Progenitor cell of endocrine pancreas (in vitro differentiated cells): ENCODE results near the gene IER3. TPM values are rescaled to one million over a fixed set of nuclear protein-coding genes. Genes with fewer than 3 reads are reported as not detected.

Source experiments
- DNase-seq: peaks from one replicate; pipeline ENCODE4 v3.0.0; 2021; ENCODE audit warnings: low spot score; ENCODE audit not compliant: unreplicated experiment
- H3K27ac Mint-ChIP-seq: 2 replicates; pipeline ENCODE4 v1.8.0; 2021; ENCODE audit warnings: mild to moderate bottlenecking, moderate library complexity, mixed read lengths
- H3K27me3 Mint-ChIP-seq: 2 replicates; pipeline ENCODE4 v1.8.0; 2021; ENCODE audit warnings: mixed read lengths
- H3K36me3 Mint-ChIP-seq: 2 replicates; pipeline ENCODE4 v1.8.0; 2022; ENCODE audit warnings: mixed read lengths; ENCODE audit not compliant: insufficient read depth
- H3K4me1 Mint-ChIP-seq: 2 replicates; pipeline ENCODE4 v1.8.0; 2021; ENCODE audit warnings: low read depth, mixed read lengths
- H3K4me3 Mint-ChIP-seq: 2 replicates; pipeline ENCODE4 v1.8.0; 2021; ENCODE audit warnings: low read depth, mild to moderate bottlenecking, moderate library complexity, mixed read lengths
- H3K9me3 Mint-ChIP-seq: 2 replicates; pipeline ENCODE4 v1.8.0; 2021; ENCODE audit warnings: low read depth, mixed read lengths
- CTCF ChIP-seq: fragments of 200-600 bp; sonication (generic); IDR thresholded peaks from one replicate; pipeline ENCODE4 v1.5.0; 2021; ENCODE audit warnings: antibody characterized with exemption, mild to moderate bottlenecking; ENCODE audit not compliant: unreplicated experiment
- total RNA-seq: library from RNA; stranded (reverse); gene quantifications from 2 replicates; pipeline ENCODE4 v1.2.1, GENCODE V29; 2021

The IER3 gene
- total RNA-seq, 1 donor from 2014 or later, result 23.2 TPM

DNA sequence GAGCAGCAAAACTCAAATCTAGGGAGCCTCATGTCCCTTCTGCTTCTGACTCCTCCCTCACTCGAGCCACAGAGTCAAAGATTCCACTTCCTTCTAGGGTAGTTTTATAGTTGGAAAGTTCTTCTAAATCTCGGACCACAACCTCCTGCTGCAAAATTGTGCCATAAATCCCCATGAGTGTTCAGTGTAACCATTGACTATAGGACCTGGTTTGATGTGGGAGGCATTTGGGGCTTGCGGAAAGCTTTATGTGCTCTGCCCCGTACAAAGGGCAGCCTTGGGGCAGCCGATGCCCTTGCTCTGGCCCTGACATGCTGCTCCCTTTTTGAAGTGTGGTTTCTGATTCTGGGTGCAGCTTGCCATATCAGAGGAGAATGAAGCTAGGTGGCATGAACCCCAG is 43.6 kb upstream of the IER3 start:
- TF ChIP-seq CTCF, result no peak
- H3K9me3 Mint-ChIP-seq, result peaks cover 4% of the 10 kb centered on the region
- peaks cover 4% of the 10 kb centered on the region for H3K27me3 Mint-ChIP-seq

GRCh38 chr6:30782425-30783014 is 38.2 kb upstream of the IER3 start:
- Mint-ChIP-seq H3K9me3 (peaks cover 4% of the 10 kb centered on the region), H3K36me3 (no peaks in the 10 kb centered on the region), H3K27ac (peak overlapping the region; percentile 46), H3K4me1 (peaks cover 27% of the 10 kb centered on the region), H3K4me3 (no peak overlapping the region), H3K27me3 (no peaks in the 10 kb centered on the region)
- DNase-seq, result no peak
- TF ChIP-seq CTCF, result no peak

More for the DNA sequence above, 43.6 kb upstream of the IER3 start:
- DNase-seq, result no peak
- Mint-ChIP-seq H3K4me1 (peaks cover 6% of the 10 kb centered on the region), H3K36me3 (no peaks in the 10 kb centered on the region), H3K4me3 (no peak overlapping the region), H3K27ac (no peak overlapping the region)

DNA sequence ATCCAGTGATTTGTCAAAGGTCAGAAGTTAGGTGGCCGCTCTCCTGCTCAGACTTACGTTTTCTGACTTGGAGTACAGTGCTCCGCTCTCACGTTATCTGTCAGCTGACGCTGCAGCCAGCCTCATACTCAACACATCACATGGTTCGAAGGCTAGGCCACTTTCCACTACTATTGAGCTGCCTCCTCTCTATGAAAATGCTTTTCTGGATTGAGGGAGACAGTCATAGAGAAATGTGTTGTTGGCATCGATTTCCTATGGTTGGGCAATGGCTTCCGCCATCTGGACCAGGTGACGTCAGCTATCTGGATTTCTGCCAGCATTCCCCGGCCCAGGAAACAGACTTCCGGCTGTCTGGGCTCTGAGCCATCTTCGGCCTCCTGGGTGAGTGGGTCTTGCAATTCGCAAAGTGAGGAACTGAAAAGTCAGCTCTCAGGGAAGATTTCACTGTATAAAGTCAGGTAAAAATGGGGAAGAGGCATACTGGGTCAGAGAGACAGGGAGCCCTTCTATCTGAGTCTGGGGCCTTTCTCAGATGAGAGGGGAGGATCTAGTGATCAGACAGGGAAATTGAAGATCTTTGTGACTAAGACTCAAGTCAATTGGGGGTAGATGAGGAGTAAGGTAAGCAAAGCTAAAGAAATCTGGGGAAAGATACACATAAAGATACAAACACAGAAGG is 37.5 kb upstream of the IER3 start:
- Mint-ChIP-seq H3K9me3 (peaks cover 4% of the 10 kb centered on the region), H3K36me3 (no peaks in the 10 kb centered on the region), H3K27me3 (no peaks in the 10 kb centered on the region), H3K4me1 (peaks cover 29% of the 10 kb centered on the region), H3K4me3 (no peak overlapping the region), H3K27ac (peak overlapping the region; percentile 46)
- no peak for DNase-seq
- no peak for TF ChIP-seq CTCF

DNA sequence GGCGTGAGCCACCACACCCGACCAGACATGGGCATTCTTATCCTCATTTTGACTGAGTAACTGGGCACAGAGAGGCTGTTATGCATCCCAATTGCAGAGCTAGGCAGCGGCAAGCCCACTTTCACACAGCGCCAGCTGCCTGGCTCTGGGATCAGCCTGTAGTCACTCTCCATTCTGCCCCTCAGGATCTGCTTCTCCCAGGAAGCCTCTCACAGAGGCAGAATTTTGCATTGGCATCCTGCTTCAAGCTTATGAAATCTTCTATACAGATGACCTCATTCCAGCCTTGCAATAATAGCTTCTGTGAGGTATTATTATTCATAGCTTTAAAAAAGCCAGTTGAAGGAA is 37.0 kb upstream of the IER3 start:
- Mint-ChIP-seq H3K27ac (no peak overlapping the region), H3K4me3 (no peak overlapping the region), H3K9me3 (peaks cover 4% of the 10 kb centered on the region), H3K4me1 (peaks cover 29% of the 10 kb centered on the region), H3K27me3 (no peaks in the 10 kb centered on the region), H3K36me3 (no peaks in the 10 kb centered on the region)
- no peak for TF ChIP-seq CTCF
- DNase-seq, result no peak

GRCh38 chr6:30780642-30780920 is 36.2 kb upstream of the IER3 start:
- H3K27ac Mint-ChIP-seq, result no peak overlapping the region

More at GRCh38 chr6:30780642-30780920, 36.2 kb upstream of the IER3 start:
- H3K9me3 Mint-ChIP-seq, result peaks cover 4% of the 10 kb centered on the region
- H3K4me3 Mint-ChIP-seq, result no peak overlapping the region
- peaks cover 29% of the 10 kb centered on the region for H3K4me1 Mint-ChIP-seq
- no peaks in the 10 kb centered on the region for H3K36me3 Mint-ChIP-seq
- TF ChIP-seq CTCF, result no peak
- no peaks in the 10 kb centered on the region for H3K27me3 Mint-ChIP-seq
- no peak for DNase-seq
